Loucy (cell line): ENCODE data around the gene TCEANC2.

Experiments used
- H2AFZ ChIP-seq: fragments of 200-600 bp; sonication (generic); 2 replicates; pipeline ENCODE4 v1.6.0; 2016; ENCODE audit warnings: antibody characterized with exemption, mild to moderate bottlenecking, low read length, moderate library complexity
- H3F3A ChIP-seq: fragments of 200-600 bp; 2 replicates; pipeline ENCODE4 v1.6.0; 2016; ENCODE audit warnings: antibody characterized with exemption, low read depth, mild to moderate bottlenecking
- H3K27me3 ChIP-seq: fragments of 200-600 bp; sonication (generic); 2 replicates; pipeline ENCODE4 v1.6.1; 2014; ENCODE audit warnings: low read length, mild to moderate bottlenecking; ENCODE audit not compliant: insufficient read depth, poor library complexity, severe bottlenecking
- H3K36me3 ChIP-seq: fragments of 200-600 bp; sonication (generic); 2 replicates; pipeline ENCODE4 v1.6.1; 2016; ENCODE audit warnings: low read length; ENCODE audit not compliant: insufficient read depth
- H3K4me1 ChIP-seq: fragments of 200-600 bp; sonication (generic); 2 replicates; pipeline ENCODE4 v1.5.1; 2014; ENCODE audit warnings: low read length, mild to moderate bottlenecking; ENCODE audit not compliant: insufficient read depth, poor library complexity, severe bottlenecking
- H3K4me2 ChIP-seq: fragments of 200-600 bp; sonication (generic); 2 replicates; pipeline ENCODE4 v1.6.0; 2014; ENCODE audit warnings: antibody characterized with exemption, low read length, low read depth, mild to moderate bottlenecking; ENCODE audit not compliant: poor library complexity, severe bottlenecking
- H3K4me3 ChIP-seq: fragments of 200-600 bp; sonication (generic); 2 replicates; pipeline ENCODE4 v1.5.1; 2014; ENCODE audit warnings: low read length, mild to moderate bottlenecking, mixed read lengths; ENCODE audit not compliant: poor library complexity, severe bottlenecking
- H3K79me2 ChIP-seq: fragments of 200-600 bp; sonication (generic); 2 replicates; pipeline ENCODE4 v1.6.1; 2014; ENCODE audit warnings: low read length; ENCODE audit not compliant: insufficient read depth
- H3K9ac ChIP-seq: fragments of 200-600 bp; sonication (generic); 2 replicates; pipeline ENCODE4 v1.6.0; 2014; ENCODE audit warnings: mild to moderate bottlenecking, low read depth, low read length, moderate library complexity; ENCODE audit not compliant: poor library complexity, severe bottlenecking
- H3K9me2 ChIP-seq: fragments of 200-600 bp; sonication (generic); replicated peaks from 2 replicates; pipeline ENCODE4 v1.6.1; 2016; ENCODE audit warnings: low read depth, low read length, mixed read lengths
- H3K9me3 ChIP-seq: fragments of 200-600 bp; sonication (generic); 2 replicates; pipeline ENCODE4 v1.6.1; 2014; ENCODE audit warnings: mild to moderate bottlenecking, antibody characterized with exemption, low read length, low read depth; ENCODE audit not compliant: insufficient read depth
- H4K20me1 ChIP-seq: fragments of 200-600 bp; sonication (generic); 2 replicates; pipeline ENCODE4 v1.6.0; 2014; ENCODE audit warnings: antibody characterized with exemption, low read length, mild to moderate bottlenecking; ENCODE audit not compliant: insufficient read depth, poor library complexity, severe bottlenecking
- CTCF ChIP-seq: fragments of 200-600 bp; sonication (generic); conservative IDR thresholded peaks from 2 replicates; pipeline ENCODE4 v1.5.1; 2014; ENCODE audit warnings: mild to moderate bottlenecking, antibody characterized with exemption, low read length
- EZH2phosphoT487 ChIP-seq: fragments of 200-600 bp; IDR thresholded peaks from 2 replicates; pipeline ENCODE4 v1.6.1; 2018; ENCODE audit warnings: antibody characterized with exemption, mild to moderate bottlenecking, moderate library complexity, borderline replicate concordance

The TCEANC2 gene

GRCh38 chr1:54095546-54096226, 42.3 kb downstream of the TCEANC2 start:
- H3K9me2 ChIP-seq, result no peaks in the 10 kb centered on the region
- H3K79me2 ChIP-seq, result no peaks in the 10 kb centered on the region
- peak overlapping the region; percentile 49 for H3K4me2 ChIP-seq
- TF ChIP-seq CTCF (no peak), EZH2phosphoT487 (no peak)
- peak overlapping the region; percentile 29 for H3K9ac ChIP-seq
- H3K9me3 ChIP-seq, result no peaks in the 10 kb centered on the region
- H4K20me1 ChIP-seq, result no peaks in the 10 kb centered on the region
- H3F3A ChIP-seq, result no peaks in the 10 kb centered on the region
- peaks cover 34% of the 10 kb centered on the region for H3K4me1 ChIP-seq
- H3K4me3 ChIP-seq, result peak overlapping the region; percentile 6
- no peaks in the 10 kb centered on the region for H3K27me3 ChIP-seq
- peak overlapping the region; percentile 59 for H2AFZ ChIP-seq
- no peaks in the 10 kb centered on the region for H3K36me3 ChIP-seq

- Histone ChIP-seq H3K4me1 (peaks cover 34% of the 10 kb centered on the region), H3K9ac (peak overlapping the region; percentile 9), H3K27me3 (no peaks in the 10 kb centered on the region), H3K79me2 (no peaks in the 10 kb centered on the region), H3F3A (no peaks in the 10 kb centered on the region), H3K36me3 (no peaks in the 10 kb centered on the region), H3K9me2 (no peaks in the 10 kb centered on the region), H3K9me3 (no peaks in the 10 kb centered on the region), H3K4me3 (no peak overlapping the region), H4K20me1 (no peaks in the 10 kb centered on the region), H3K4me2 (peak overlapping the region; percentile 49), H2AFZ (peak overlapping the region; percentile 59)
- no peak for TF ChIP-seq CTCF
- no peak for TF ChIP-seq EZH2phosphoT487
Observed at GRCh38 chr1:54096227-54096876, 42.9 kb downstream of the TCEANC2 start.

DNA sequence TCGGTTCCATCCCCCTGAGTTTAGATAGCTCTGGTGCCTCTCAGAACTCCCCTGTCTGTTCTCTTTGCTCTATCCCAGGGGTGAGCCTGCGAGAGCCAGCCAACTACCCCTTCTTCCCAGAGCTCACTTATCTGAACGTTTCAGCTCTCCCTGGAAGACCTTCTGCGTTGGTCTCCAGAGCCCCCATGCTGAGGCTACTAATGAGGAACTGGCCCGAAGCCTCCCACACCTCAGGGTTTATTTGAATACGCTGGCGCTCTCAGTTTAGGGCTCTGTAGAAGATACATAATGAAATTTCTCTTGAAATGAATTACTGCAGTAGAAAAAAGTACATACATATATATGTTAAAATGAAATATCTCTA, 43.5 kb downstream of the TCEANC2 start:
- H3K4me3 ChIP-seq, result no peak overlapping the region
- H3K9me2 ChIP-seq, result no peaks in the 10 kb centered on the region
- no peak overlapping the region for H3K4me2 ChIP-seq
- H3K79me2 ChIP-seq, result no peaks in the 10 kb centered on the region
- H3K4me1 ChIP-seq, result peaks cover 34% of the 10 kb centered on the region
- H3K9me3 ChIP-seq, result no peaks in the 10 kb centered on the region
- H3F3A ChIP-seq, result no peaks in the 10 kb centered on the region
- no peak overlapping the region for H2AFZ ChIP-seq
- no peaks in the 10 kb centered on the region for H3K36me3 ChIP-seq
- H3K27me3 ChIP-seq, result no peaks in the 10 kb centered on the region
- TF ChIP-seq CTCF (no peak), EZH2phosphoT487 (no peak)
- no peaks in the 10 kb centered on the region for H4K20me1 ChIP-seq
- H3K9ac ChIP-seq, result peak overlapping the region; percentile 9
